Measurements from ENCODE around the gene KIAA0753.

KIAA0753 gene

DNA sequence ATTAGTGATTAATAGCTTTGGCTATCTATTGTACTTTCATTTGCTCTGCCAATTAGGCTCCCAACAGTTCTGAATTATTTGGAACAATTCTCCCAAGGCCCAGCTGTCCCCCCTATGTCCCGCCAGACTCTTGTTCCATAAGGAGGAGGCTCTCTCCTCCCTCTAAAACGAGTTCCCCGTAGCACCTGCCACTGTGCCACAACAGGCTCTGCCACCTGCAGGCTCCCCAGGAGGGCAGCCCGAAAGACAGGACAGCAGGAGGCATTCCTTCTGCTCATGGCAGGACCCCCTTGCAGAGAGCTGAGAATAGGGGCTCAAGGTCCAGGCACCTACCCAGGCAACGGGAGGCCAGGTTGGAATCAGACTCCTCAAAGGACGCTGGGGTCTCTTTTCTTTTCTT lies 93.2 kb downstream of the KIAA0753 start:
- DNase-seq (ENCODE audit: low read depth in 2 of 2): no peak

DNA sequence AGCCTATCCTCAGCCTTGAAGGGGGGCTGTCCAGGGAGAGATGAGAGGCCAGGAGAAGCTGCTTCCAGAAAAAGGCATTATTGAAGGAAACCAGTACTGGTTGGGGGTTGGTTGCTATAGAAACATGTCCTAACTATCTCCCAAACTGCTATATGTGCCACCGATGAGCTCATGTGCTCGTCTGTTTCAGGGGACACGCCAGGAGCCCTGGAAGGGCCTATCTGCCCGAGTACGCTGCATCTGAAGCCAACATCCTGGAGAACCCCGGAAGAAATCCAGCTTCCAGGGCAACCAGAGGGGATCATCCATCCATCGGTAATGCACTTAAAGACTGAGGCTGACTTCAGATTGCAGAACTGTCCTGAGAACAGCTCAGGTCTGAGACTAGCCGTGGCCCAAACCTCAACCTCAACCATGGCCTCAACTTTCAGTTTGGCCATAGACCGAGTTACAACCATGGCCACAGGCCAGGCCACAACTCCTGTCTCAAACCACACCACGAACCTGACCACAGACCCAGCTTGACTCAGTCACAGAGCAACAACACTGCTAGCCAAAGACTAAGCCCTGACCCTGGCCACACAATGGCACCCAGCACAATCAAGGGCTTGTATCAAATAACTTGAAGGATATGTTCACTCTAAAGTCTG lies 94.3 kb downstream of the KIAA0753 start:
- DNase-seq (ENCODE audit: low read depth in 2 of 2): no peak

DNA sequence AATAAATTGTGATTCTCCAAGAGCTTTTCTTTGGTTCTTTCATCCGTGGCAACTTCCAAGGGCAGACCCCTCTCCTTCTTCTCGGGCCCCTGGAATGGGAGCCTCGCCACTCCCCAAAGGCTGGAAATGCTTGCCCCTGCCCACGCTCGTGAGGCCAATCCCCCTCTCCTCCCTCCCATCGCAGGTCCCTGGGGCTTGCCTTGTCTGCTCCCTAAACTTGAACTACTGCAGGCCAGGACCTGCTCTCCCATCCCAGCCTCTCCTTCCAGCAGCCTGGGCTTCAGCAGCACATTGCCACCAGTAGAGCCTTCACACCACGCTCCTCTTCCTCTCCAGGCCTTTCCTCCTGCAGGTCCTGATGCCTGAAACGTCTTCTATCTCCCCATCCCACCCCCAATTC lies 95.2 kb downstream of the KIAA0753 start:
- DNase-seq (ENCODE audit: low read depth in 2 of 2): no peak

DNA sequence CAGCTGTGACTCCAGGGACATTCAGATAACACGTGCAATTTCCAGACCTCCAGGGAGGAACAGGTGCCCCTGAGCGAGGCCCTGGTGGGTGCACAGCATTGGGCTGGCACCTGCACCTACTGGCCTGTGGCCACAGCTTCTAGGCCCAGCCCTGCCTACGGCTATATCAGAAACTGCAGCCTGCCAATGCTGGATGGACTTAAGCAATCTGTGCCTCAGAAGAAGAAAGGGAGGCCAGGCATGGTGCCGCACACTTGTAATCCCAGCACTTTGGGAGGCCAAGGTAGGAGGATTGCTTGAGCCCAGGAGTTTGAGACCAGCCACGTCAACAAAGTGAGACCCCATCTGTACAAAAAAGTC lies 96.5 kb downstream of the KIAA0753 start:
- DNase-seq (ENCODE audit: low read depth in 2 of 2): no peak

DNA sequence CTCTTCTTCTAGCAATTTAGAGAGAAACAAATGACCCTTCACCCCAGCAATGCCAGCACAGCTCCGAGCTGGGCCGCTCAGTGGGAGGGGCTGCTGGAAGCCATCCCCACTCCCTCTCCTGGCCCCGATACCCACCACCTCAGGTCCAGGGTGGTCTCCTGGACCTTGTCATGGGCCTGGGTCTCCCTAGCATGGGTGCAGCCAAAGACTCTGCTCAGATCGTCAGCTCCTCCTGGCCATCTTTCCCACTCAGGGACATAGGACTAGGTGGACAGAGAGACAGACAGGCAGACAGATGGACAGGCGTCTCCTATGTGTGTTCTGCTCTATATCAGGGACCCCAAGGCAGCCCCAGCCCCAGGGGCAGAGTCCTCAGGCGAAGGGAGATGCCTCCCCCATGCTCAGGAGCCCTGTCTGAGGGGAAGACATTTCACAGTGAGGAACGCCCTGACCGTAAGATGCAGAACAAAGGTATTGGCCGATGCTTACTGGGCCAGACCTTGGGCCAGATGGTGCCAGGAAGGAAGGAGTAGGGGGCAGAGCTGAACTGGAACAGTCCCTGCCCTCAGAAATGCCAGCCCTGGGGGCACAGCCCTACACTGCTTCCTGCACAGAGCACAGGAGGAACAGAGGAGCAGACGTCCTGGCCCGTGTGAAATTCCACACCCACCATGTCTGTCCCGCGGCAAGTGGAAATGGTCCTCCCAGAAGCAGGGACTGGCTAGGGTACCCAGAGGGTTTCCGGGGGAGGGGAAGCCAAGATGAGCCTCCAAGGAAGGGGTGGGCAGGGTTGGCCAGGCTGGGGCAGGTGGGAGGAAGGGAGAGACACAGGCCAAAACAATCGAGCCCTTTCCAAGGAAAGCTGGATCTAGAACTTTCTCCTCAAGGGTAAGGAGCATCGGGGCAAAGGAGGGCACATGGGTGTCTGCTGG lies 97.2 kb downstream of the KIAA0753 start:
- no peak for DNase-seq (ENCODE audit: low read depth in 2 of 2)

DNA sequence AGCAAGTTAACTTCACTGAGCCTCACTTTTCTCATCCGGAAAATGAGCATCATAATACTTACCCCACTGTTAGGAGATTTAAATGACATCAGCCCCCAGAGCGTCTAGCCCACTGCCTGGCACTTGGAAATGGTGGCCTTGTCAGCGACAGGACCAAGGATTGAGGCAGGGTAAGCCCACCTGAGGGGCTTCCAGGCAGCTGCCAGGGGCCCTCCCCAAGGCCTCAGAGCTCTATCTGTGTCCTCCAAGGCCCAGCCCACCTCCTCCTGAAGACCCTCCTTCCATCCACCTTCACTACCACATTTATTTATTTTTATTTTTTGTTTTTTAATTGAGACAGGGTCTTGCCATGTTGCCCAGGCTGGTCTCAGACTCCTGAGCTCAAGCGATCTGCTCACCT lies 97.9 kb downstream of the KIAA0753 start:
- DNase-seq (ENCODE audit: low read depth in 2 of 2): no peak

DNA sequence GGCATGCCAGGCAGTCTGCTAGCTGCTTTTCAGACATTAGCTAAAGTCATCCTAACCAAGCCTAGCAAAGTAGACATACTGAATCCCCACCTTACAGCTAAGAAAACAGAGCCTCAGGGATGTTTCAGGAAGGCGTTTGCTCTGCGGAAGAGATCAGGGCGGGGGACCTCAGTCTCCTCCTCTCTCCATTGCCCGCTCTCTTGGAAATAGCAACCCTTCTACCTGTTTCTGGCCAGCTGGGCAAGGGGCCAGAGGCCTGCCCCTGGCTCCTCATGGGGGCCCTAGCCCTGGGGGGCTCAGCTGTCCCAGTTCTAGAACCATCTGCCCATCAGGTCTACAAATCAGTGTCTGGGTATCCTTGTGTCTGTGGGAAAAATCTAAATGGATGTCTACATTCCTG lies 98.6 kb downstream of the KIAA0753 start:
- no peak for DNase-seq (ENCODE audit: low read depth in 2 of 2)

DNA sequence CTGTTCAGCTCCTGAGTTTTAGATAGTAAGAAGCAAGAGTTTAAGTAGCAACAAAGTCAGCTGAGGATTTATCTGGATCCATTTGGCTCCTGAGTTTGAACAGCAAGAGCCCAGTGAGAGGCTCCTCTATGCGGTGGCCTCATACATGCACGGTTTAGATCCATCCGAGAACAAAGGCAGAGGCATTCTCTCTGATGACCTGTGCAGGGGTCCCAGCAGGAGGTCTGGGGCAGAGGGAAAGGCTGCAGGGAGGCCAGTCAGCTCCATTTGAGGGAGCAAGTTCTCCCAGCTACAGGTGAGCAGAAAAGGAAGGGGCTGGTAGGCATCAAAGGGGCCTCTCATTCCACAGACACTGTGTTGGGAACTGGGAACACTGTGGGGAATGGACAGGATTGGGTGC lies 100.6 kb downstream of the KIAA0753 start:
- no peak for DNase-seq (ENCODE audit: low read depth in 2 of 2)

DNA sequence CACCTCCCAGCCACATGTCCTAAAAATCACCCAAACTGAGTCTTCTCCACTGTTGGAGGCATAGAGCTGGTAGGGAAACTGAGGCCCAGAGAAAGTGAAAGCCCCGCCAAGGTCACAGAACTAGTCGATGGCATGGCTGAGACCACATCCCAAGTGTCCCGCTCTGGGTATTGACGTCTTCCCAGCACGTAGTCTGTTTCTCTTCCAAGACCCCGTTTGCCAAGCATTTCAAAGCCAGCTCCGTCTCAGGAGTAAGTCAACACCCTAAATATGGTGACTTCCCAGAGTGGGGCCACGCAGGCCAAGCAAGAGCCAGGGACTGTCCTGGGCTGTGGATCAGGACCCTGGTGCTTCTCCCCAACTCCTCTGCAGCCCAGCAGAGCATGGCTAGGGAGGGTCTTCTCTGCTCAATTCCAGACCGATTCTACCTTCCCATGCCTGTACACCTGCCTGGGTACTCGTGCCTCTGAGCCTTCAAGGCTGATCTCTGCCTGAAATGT lies 103.9 kb downstream of the KIAA0753 start:
- no peak for DNase-seq (ENCODE audit: low read depth in 2 of 2)

DNA sequence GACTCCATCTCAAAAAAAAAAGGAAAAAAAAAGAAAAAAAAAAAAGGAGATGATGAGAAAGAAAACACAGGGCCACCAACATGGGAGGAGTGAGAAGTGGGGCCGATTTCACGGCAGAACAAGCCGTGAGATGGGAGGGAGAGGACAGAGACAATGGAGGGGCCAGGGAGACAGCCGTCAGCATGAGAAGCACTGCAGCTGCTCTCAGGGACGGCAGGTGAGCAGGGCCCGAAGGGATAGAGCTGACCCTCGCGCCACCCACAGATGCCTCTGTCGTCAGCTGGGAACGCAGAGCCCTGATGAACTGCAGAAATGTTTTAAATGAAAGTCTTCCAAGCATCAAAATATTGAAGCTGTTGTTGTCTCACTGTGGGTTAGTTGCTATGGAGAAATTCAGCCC lies 104.5 kb downstream of the KIAA0753 start:
- no peak for DNase-seq (ENCODE audit: low read depth in 2 of 2)

DNA sequence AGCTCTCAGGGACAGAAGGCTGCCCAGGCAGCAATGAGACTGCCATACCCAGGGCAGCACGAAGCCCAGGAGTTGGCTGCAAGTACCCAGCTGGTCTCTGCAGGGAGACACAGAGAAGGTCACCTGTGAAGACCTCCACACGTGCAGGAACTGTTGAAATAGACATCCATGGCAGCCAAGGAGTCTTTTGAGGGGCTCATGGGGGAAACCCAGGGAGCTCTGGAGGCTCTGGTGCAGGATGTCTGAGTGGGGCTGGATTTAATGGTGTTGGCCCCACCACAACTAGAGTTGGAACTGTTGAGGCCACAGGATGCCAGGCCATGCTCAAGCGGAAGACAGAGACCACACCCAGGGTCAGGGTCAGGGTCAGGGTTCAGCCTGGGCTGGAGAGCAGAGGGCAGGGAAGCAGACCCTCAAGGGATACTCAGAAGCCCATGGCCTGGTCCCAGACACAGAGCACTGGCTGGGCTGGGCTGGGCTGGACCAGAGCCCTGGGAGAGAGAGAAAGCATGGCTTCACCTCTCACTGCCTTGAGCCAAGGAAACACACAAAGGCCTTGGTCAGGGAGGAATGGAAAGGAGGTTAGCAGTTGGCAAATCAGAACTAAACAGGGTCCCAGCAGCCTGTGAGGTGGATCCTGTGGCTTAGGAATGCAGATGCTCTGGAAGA lies 105.5 kb downstream of the KIAA0753 start:
- DNase-seq (ENCODE audit: low read depth in 2 of 2): no peak

DNA sequence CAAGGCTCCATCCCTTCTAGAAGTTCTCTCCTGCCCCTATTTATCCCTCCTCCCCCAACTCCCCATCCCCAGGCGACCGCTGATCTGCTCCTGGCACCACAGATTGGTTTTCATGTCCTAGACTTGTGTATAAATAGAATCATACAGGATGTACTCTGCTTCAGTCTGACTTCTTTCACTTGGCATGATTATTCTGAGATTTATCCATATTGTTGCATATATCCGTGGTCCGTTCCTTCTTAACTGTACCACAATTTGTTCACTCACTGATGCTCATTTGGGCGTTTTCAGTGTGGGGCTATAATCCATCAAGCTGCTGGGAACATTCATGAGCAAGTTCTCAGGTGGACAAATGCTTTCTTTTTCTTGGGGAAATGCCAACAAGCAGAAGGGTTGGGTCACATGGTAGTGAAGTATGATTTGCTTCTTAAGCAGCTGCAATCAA lies 108.0 kb downstream of the KIAA0753 start:
- DNase-seq (ENCODE audit: low read depth in 2 of 2): no peak

DNA sequence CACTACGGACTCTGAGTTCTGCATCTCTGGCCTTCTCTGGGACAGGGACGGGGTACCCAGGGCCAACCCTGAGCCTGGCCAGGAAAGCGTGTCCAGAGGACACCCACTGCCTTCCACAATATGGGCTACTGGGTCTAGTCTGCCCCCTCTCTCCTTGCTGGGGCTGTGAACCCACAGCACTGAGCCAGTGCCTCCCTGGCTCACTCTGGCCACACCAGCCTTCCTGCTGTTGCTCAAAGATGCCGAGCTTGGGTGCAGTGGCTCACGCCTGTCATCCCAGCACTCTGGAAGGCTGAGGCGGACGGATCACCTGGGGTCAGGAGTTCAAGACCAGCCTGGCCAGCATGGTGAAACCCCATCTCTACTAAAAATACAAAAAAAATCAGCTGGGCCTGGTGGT lies 108.9 kb downstream of the KIAA0753 start:
- no peak for DNase-seq (ENCODE audit: low read depth in 2 of 2)

DNA sequence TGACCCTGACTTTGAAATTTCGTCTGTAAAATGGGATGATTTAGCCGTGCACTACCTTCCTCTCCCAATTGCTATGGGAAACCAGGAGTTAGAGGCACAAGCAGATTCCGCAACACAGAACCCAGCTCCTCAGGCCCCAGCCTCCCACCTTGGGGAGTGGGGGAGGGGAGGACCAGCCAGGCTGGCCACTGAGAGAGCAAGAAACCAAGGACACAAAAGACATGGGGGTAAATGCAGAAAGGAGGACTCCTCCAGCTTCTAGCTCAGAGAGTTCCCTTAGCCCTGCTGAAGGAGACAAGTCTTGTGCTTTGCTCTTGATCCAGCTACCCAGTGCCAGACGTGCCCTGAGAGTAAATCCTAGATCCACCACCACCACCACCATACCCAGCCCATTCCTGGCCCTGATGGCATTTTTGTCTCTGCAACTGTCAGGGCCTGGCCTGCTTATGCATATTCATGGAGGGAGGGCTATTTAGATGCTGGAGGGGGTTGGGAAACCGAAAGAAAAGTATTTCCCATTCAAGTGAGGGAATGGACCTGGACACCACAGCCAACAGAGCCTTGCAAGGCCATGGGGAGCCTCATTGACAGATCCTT lies 110.1 kb downstream of the KIAA0753 start:
- DNase-seq (ENCODE audit: low read depth in 2 of 2): no peak

DNA sequence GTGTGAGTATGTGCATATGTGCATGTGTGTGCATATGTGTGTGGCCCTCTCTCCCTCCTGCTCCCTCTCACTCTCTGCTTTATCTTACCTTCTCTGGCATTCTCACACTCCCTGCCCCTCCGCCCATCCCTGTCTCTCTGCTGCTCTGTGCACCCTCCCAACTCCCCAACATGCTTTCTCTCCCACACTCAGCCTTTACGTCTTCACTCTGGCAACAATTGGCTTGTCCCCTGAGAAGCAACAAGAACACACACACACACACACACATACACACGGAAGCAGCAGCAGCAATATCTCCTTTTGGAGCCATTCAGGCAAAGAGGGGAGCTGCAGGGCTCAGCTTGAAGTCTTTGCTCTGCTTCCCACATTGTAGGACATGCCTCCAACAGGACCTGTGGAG lies 112.0 kb downstream of the KIAA0753 start:
- no peak for DNase-seq (ENCODE audit: low read depth in 2 of 2)

Measured in stimulated activated CD4-positive, alpha-beta T cell treated with anti-CD3 and anti-CD28 coated beads, Interleukin-4, amount 100 ng/mL, for 48 hours (primary cell).